Measurements from ENCODE around the gene RAD50. TPM values are rescaled to one million over a fixed set of nuclear protein-coding genes. Genes with fewer than 3 reads are reported as not detected.
A peak's percentile ranks its signal among the peaks of the same experiment; 100 is the strongest.
"Not testable (repeated sequence)": the region's sequence is repeated elsewhere in the genome, so short reads cannot be mapped to it uniquely, and the experiment has no call there.

Gene RAD50
- 10 to 100 TPM; 13.6 to 25.2 (median 20.4) TPM for total RNA-seq

GRCh38 chr5:132556763-132557477, at the start of gene RAD50:
Gene RAD50, plus strand, starts transcription at chr5:132556977. Its CDS starts 348 bp downstream, at chr5:132557325.
- peak; percentile 52 for DNase-seq
- Histone ChIP-seq H3K36me3 (peaks cover 0 to 23% (median 0%) of the 10 kb centered on the region in 3 donors), H3K4me1 (peaks cover 0 to 22% (median 12%) of the 10 kb centered on the region in 3 donors), H3K27me3 (no peaks in the 10 kb centered on the region), H3K9me3 (no peaks in the 10 kb centered on the region), H3K4me3 (peak within 1 kb of the TSS; percentile 49 to 85 (median 69)), H3K27ac (peak within 1 kb of the TSS; percentile 80 to 93 (median 86))
- intact Hi-C loops (cut with DNase I): no loop called here
- 0 to 1% methylated on average over 4 to 12 of the region's 53 CpGs for WGBS, 2 donors
- TF ChIP-seq POLR2A (IDR thresholded peaks at IDR 0.05): peak in 2 of 4 donors; percentile 84 to 85
- peak in 1 of 6 experiments; percentile 27 for TF ChIP-seq CTCF (IDR thresholded peaks at IDR 0.05)

- TF ChIP-seq POLR2A (IDR thresholded peaks at IDR 0.05): no peak
- no peak for TF ChIP-seq CTCF (IDR thresholded peaks at IDR 0.05)
- no peak for DNase-seq
- Histone ChIP-seq H3K9me3 (no peaks in the 10 kb centered on the region), H3K27me3 (no peaks in the 10 kb centered on the region), H3K4me3 (no peak overlapping the region), H3K4me1 (peaks cover 0 to 17% (median 4%) of the 10 kb centered on the region in 3 donors), H3K36me3 (no peaks in the 10 kb centered on the region), H3K27ac (no peak overlapping the region)
- intact Hi-C loops (cut with DNase I): no loop called here
These were observed 46.7 kb upstream of the RAD50 start for GRCh38 chr5:132510076-132510475.

DNA sequence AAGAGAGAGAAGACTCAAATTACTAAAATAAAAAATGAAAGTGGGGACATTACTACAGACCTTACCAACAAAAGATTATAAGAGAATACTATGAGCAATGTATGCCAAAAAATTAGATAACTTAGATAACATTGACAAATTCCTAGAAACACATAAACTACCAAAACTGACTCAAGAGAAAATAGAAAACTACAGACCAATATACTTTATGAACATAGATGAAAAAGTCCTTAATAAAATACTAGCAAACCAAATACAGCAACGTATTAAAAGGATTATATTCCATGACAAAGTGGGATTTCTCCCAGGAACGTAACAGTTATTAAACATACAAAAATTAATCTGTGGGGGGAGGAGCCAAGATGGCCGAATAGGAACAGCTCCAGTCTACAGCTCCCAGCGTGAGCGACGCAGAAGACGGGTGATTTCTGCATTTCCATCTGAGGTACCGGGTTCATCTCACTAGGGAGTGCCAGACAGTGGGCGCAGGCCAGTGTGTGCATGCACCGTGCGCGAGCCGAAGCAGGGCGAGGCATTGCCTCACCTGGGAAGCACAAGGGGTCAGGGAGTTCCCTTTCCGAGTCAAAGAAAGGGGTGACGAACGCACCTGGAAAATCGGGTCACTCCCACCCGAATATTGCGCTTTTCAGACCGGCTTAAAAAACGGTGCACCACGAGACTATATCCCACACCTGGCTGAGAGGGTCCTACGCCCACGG, 43.0 kb upstream of the RAD50 start:
- H3K4me1 ChIP-seq; H3K36me3 ChIP-seq; DNase-seq; H3K4me3 ChIP-seq; H3K27me3 ChIP-seq; H3K9me3 ChIP-seq; intact Hi-C loops (cut with DNase I); H3K27ac ChIP-seq: not testable (repeated sequence)
- 79 to 93% methylated on average over 9 to 12 of the region's 25 CpGs for WGBS, 2 donors

DNA sequence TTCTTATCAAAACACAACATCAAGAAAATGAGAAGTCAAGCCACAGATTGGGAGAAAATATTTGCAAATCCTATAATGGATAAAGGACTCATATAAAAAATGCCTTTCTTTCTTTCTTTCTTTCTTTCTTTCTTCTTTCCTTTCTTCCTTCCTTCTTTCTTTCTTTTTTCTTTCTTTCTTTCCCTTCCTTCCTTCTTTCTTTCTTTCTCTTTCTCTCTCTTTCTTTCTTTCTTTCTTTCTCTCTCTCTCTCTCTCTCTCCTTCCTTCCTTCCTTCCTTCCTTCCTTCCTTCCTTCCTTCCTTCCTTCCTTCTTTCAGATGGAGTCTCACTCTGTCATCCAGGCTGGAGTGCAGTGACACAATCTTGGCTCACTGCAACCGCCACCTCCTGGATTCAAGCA, 34.7 kb upstream of the RAD50 start:
- not testable (repeated sequence) for H3K9me3 ChIP-seq, H3K27me3 ChIP-seq, H3K4me3 ChIP-seq, H3K4me1 ChIP-seq, H3K27ac ChIP-seq, H3K36me3 ChIP-seq, DNase-seq
- intact Hi-C loops (cut with DNase I): loop anchor here (10.0 kb wide), 1 partner anchor 293 kb away; the partner anchor contains the start of gene SOWAHA
- 88 to 92% methylated on average over 1 of the region's 1 CpG for WGBS, 2 donors

DNA sequence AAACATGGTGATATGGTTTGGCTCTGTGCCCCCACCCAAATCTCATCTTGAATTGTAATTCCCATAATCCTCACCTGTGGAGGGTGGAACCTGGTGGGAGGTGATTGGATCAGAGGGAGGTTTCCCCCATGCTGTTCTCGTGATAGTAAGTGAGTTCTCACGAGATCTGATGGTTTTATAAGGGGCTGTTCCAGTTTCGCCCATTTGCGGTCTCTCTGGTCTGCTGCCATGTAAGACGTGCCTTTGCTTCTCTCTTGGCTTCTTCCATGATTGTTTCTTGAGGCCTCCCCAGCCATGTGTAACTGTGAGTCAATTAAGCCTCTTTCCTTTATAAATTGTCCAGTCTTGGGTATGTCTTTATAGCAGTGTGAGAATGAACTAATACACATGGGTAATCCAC, 31.9 kb upstream of the RAD50 start:
- not testable (repeated sequence) for H3K27me3 ChIP-seq, H3K9me3 ChIP-seq, DNase-seq, H3K4me1 ChIP-seq, H3K36me3 ChIP-seq, H3K4me3 ChIP-seq, H3K27ac ChIP-seq
- intact Hi-C loops (cut with DNase I): loop anchor here (10.0 kb wide), 1 partner anchor 290 kb away; the partner anchor contains the start of gene SOWAHA
- WGBS, 2 donors: 79 to 82% methylated on average over 5 of the region's 5 CpGs

DNA sequence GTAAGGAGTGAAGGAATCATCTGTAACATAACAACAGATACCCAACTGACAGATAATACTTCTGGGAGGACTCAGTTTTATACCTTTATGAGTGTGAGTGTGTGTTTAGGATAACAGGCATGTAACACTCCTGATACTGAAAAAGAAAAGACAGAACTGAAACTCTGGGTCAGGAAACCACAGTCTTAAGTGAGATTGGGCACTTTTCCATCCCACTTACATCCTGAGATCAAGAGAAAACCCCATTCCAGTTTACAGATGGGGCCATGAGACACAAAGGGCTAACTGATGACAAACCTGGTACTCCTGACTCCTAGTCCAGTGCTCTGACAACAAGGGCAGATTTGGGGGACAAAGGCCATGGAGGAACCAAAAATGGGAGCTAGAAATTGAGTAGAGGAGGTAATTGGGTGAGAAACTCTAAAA, 31.5 kb upstream of the RAD50 start:
- Histone ChIP-seq H3K4me3 (no peak overlapping the region), H3K9me3 (peaks cover 0 to 4% (median 0%) of the 10 kb centered on the region in 3 donors), H3K27ac (no peak overlapping the region), H3K4me1 (peaks cover 0 to 9% (median 0%) of the 10 kb centered on the region in 3 donors), H3K36me3 (no peaks in the 10 kb centered on the region), H3K27me3 (no peaks in the 10 kb centered on the region)
- TF ChIP-seq CTCF (IDR thresholded peaks at IDR 0.05) (no peak), POLR2A (IDR thresholded peaks at IDR 0.05) (no peak)
- intact Hi-C loops (cut with DNase I): loop anchor here (10.0 kb wide), 1 partner anchor 289 kb away; the partner anchor contains the start of gene SOWAHA
- DNase-seq: no peak
